Heart left ventricle (tissue), 13 donors: ENCODE results near the gene PTPN6.

Experiments used
- CTCF ChIP-seq, 12 donors: fragments of 200-600 bp; sonication (generic) in 4 of 12; IDR thresholded peaks; one replicate each; pipeline versions ENCODE4 v1.5.0 to v1.8.0; 2018 to 2022; ENCODE audit warnings: antibody characterized with exemption in 12 of 12, mild to moderate bottlenecking in 5 of 12
- POLR2A ChIP-seq, 2 donors: fragments of 450-650 bp; IDR thresholded peaks; one replicate each; pipeline ENCODE4 v1.6.1; 2017; ENCODE audit warnings: antibody characterized with exemption in 2 of 2, mild to moderate bottlenecking in 2 of 2, moderate library complexity in 2 of 2
- donor health status: ischemic (EF 13 %, LVEDD 7.1; RV severe dilation, severe dysfunction).
- donor health status: DM: no; HTN: yes; CAD: no.
- donor health status: DM: no; HTN: no; CAD: no.
- donor health status: ischemic (EF 25% LVEDD 6.9; RV normal size, moderate dysfunction).
- donor health status: ischemic (EF 25% LVEDD 5.7; RV mildly dilated, moderate dysfunction).
- donor health status: ischemic (EF 35%, LVEDD 5.7; RV mildly dilated, moderate dysfunction).
- donor health status: nonischemic (EF 11% LVEDD 7.7; RV severe dilation, severe dysfunction).
- donor health status: DM: yes; HTN: yes; CAD: no.
- donor health status: PGD.
- donor health status: ischemic (EF 29% LVEDD 5.4; RV normal size, mild dysfunction).
- donor health status: nonischemic (EF 23%, LVEDD 6.1; RV moderate dilation, normal function).

DNA sequence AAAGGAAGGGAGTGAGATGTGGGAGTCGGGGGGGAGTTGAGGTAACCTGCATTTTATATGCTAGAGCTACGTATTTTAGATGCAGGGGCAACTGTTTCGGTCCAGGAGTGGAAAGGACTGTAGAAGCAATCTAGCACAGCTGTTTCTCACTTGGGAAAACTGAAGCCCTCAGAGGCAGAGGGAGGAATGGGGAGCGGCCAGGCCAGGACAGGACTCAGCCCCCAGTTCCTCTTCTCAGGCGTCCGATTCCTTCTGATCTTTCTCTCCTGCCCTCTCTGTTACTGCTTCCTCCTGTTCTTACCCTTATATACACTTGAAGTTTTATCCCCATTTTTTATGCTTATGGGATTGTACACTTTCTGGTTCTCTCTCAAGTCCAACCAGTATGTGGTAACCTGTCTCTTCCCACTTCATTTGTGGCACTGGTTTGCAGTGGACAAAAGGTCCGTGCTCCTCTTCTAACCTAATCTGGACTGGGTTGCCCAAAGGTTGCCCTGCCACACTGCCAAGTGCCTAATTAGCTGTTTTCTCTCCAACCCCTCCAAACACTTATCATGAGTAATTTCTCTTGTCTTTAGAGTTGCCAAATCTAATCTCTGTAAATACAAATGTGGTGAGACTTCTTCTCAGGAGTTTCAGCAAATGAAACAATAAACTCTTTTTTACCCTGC, 50.9 kb downstream of the PTPN6 start:
- TF ChIP-seq POLR2A (IDR thresholded peaks at IDR 0.05) (no peak), CTCF (IDR thresholded peaks at IDR 0.05) (no peak)
